Mucosa of gallbladder (tissue), 1 donor: Measurements from ENCODE around the gene PIGW. TPM values are rescaled to one million over a fixed set of nuclear protein-coding genes. Genes with fewer than 3 reads are reported as not detected.

Experiments
- DNase-seq: peaks from one replicate; pipeline ENCODE4 v3.0.0-alpha.2; 2020; ENCODE audit warnings: low spot score
- total RNA-seq: library from RNA; stranded (reverse); gene quantifications from one replicate; pipeline ENCODE4 v1.2.1, GENCODE V29; 2021
- donor health status: DM: no; HTN: no; CAD: no.

PIGW gene
- total RNA-seq, result 2.7 TPM

- peak; percentile 84 for DNase-seq
These were observed at the start of gene PIGW, which contains the start of gene MYO19 for GRCh38 chr17:36534840-36535668. TSS of gene PIGW (plus strand) at chr17:36534987. CDS start at chr17:36537102, 2,115 bp downstream. TSS of gene MYO19 (minus strand) at chr17:36534868. CDS start at chr17:36532538, 2,330 bp downstream.

GRCh38 chr17:36485027-36485426, 49.8 kb upstream of the PIGW start:
- no peak for DNase-seq

GRCh38 chr17:36485805-36486203, 49.0 kb upstream of the PIGW start:
- no peak for DNase-seq

- DNase-seq, result peak; percentile 94
These were observed 48.3 kb upstream of the PIGW start, which contains the start of gene ZNHIT3 for GRCh38 chr17:36486204-36487194. TSS of gene ZNHIT3 (plus strand) at chr17:36486681. CDS start at chr17:36486700, 19 bp downstream.

- DNase-seq, result no peak
These were observed 40.8 kb upstream of the PIGW start for GRCh38 chr17:36493956-36494355.

- DNase-seq, result no peak
These were observed 40.1 kb upstream of the PIGW start for GRCh38 chr17:36494674-36495073.

GRCh38 chr17:36495076-36495578, 39.7 kb upstream of the PIGW start:
- no peak for DNase-seq

- no peak for DNase-seq
These were observed 38.6 kb upstream of the PIGW start for GRCh38 chr17:36496018-36496789.

- no peak for DNase-seq
These were observed 36.6 kb upstream of the PIGW start for GRCh38 chr17:36498155-36498554.

- no peak for DNase-seq
These were observed 36.1 kb upstream of the PIGW start for GRCh38 chr17:36498560-36499300.

- DNase-seq, result no peak
These were observed 34.0 kb upstream of the PIGW start for GRCh38 chr17:36500745-36501225.

- no peak for DNase-seq
These were observed 33.4 kb upstream of the PIGW start for GRCh38 chr17:36501351-36501750.

- DNase-seq, result no peak
These were observed 32.8 kb upstream of the PIGW start for GRCh38 chr17:36501963-36502362.

- DNase-seq, result no peak
These were observed 31.2 kb upstream of the PIGW start for GRCh38 chr17:36503456-36504155.

- DNase-seq, result no peak
These were observed 30.6 kb upstream of the PIGW start for GRCh38 chr17:36504156-36504545.

GRCh38 chr17:36505171-36505570, 29.6 kb upstream of the PIGW start:
- no peak for DNase-seq

GRCh38 chr17:36506249-36506826, 28.4 kb upstream of the PIGW start:
- DNase-seq, result no peak

- DNase-seq, result no peak
These were observed 28.0 kb upstream of the PIGW start for GRCh38 chr17:36506831-36507230.

- DNase-seq, result no peak
These were observed 27.5 kb upstream of the PIGW start for GRCh38 chr17:36507266-36507665.
